WTC11 (cell line): ENCODE data around the gene ENO2. TPM values are rescaled to one million over a fixed set of nuclear protein-coding genes. Genes with fewer than 3 reads are reported as not detected.
A peak's percentile ranks its signal among the peaks of the same experiment; 100 is the strongest.
"Not testable (repeated sequence)": the region's sequence is repeated elsewhere in the genome, so short reads cannot be mapped to it uniquely, and the experiment has no call there.

Source experiments
- ATAC-seq: fragments of 200-7000 bp; cut with Tn5 transposase; 2 replicates; pipeline ENCODE4 v1.10.0; 2021; ENCODE audit warnings: mild to moderate bottlenecking, moderate library complexity
- CTCF ChIA-PET: fragments of 300-600 bp; sonication (Branson Sonifier 250); formaldehyde crosslinking; loops from one replicate; lab custom pipeline; 2021; ENCODE audit warnings: antibody characterized with exemption; lab: Charles Lee
- POLR2A ChIA-PET: fragments of 350-600 bp; sonication (Branson Sonifier 250); formaldehyde crosslinking; loops from one replicate; lab custom pipeline; 2021; ENCODE audit warnings: antibody characterized with exemption; lab: Charles Lee
- DNase-seq: peaks from one replicate; pipeline ENCODE4 v3.0.0; 2021; ENCODE audit warnings: low spot score
- H3K27ac Mint-ChIP-seq: 2 replicates; pipeline ENCODE4 v1.8.0; 2021; ENCODE audit warnings: mixed read lengths
- H3K27me3 Mint-ChIP-seq: 2 replicates; pipeline ENCODE4 v1.8.0; 2021; ENCODE audit warnings: low read depth, mild to moderate bottlenecking, moderate library complexity, mixed read lengths
- H3K36me3 Mint-ChIP-seq: 2 replicates; pipeline ENCODE4 v1.8.0; 2021; ENCODE audit warnings: mixed read lengths
- H3K4me1 Mint-ChIP-seq: 2 replicates; pipeline ENCODE4 v1.8.0; 2022; ENCODE audit warnings: mixed read lengths
- H3K4me3 Mint-ChIP-seq: 2 replicates; pipeline ENCODE4 v1.8.0; 2021; ENCODE audit warnings: mild to moderate bottlenecking, moderate library complexity, mixed read lengths
- H3K9me3 Mint-ChIP-seq: 2 replicates; pipeline ENCODE4 v1.8.0; 2021; ENCODE audit warnings: mixed read lengths
- AFF4 ChIP-seq: sonication (generic); formaldehyde crosslinking; IDR thresholded peaks from 2 replicates; pipeline ENCODE4 v1.8.1; 2023; ENCODE audit warnings: mild to moderate bottlenecking, missing genetic modification reagents, borderline replicate concordance
- ATF2 ChIP-seq: sonication (generic); formaldehyde crosslinking; IDR thresholded peaks from 2 replicates; pipeline ENCODE4 v1.8.1; 2022; ENCODE audit warnings: low read depth, missing genetic modification reagents, borderline replicate concordance
- CBFB ChIP-seq: sonication (generic); formaldehyde crosslinking; IDR thresholded peaks from 2 replicates; pipeline ENCODE4 v1.8.1; 2022; ENCODE audit warnings: mild to moderate bottlenecking, low read depth, missing genetic modification reagents
- E2F5 ChIP-seq: sonication (generic); formaldehyde crosslinking; IDR thresholded peaks from 2 replicates; pipeline ENCODE4 v1.8.1; 2022; ENCODE audit warnings: mild to moderate bottlenecking, moderate library complexity, missing genetic modification reagents
- ETV6 ChIP-seq: sonication (generic); formaldehyde crosslinking; IDR thresholded peaks from 2 replicates; pipeline ENCODE4 v1.8.1; 2022; ENCODE audit warnings: mild to moderate bottlenecking, missing genetic modification reagents
- FOXJ3 ChIP-seq: sonication (generic); formaldehyde crosslinking; IDR thresholded peaks from 2 replicates; pipeline ENCODE4 v1.9.0; 2021; ENCODE audit warnings: missing genetic modification reagents, mild to moderate bottlenecking, borderline replicate concordance
- FOXP1 ChIP-seq: sonication (generic); formaldehyde crosslinking; IDR thresholded peaks from 2 replicates; pipeline ENCODE4 v1.8.0; 2022; ENCODE audit warnings: missing genetic modification reagents, mild to moderate bottlenecking, moderate library complexity, borderline replicate concordance
- GRHL2 ChIP-seq: fragments of 250-450 bp; sonication (Bioruptor Pico); IDR thresholded peaks from 2 replicates; pipeline ENCODE4 v1.8.0; 2022; ENCODE audit warnings: mild to moderate bottlenecking, moderate library complexity; ENCODE audit not compliant: insufficient replicate concordance, severe bottlenecking
- GTF2I ChIP-seq: fragments of 250-450 bp; sonication (Bioruptor Pico); conservative IDR thresholded peaks from 2 replicates; pipeline ENCODE4 v1.4.0; 2021; ENCODE audit warnings: mild to moderate bottlenecking
- MLX ChIP-seq: sonication (generic); formaldehyde crosslinking; IDR thresholded peaks from 2 replicates; pipeline ENCODE4 v1.8.1; 2023; ENCODE audit warnings: mild to moderate bottlenecking, missing genetic modification reagents, moderate library complexity
- MXD4 ChIP-seq: fragments of 250-450 bp; sonication (Bioruptor Pico); IDR thresholded peaks from 2 replicates; pipeline ENCODE4 v1.8.0; 2021; ENCODE audit warnings: mild to moderate bottlenecking, moderate library complexity, borderline replicate concordance
- NFE2L1 ChIP-seq: sonication (generic); formaldehyde crosslinking; IDR thresholded peaks from 2 replicates; pipeline ENCODE4 v1.8.1; 2023; ENCODE audit warnings: missing genetic modification reagents
- NR2C2 ChIP-seq: sonication (generic); formaldehyde crosslinking; IDR thresholded peaks from 2 replicates; pipeline ENCODE4 v1.8.0; 2022; ENCODE audit warnings: mild to moderate bottlenecking, missing genetic modification reagents
- PREB ChIP-seq: sonication (generic); formaldehyde crosslinking; IDR thresholded peaks from 2 replicates; pipeline ENCODE4 v1.8.1; 2022; ENCODE audit warnings: mild to moderate bottlenecking, missing genetic modification reagents, moderate library complexity, borderline replicate concordance
- SMAD3 ChIP-seq: sonication (generic); formaldehyde crosslinking; IDR thresholded peaks from 2 replicates; pipeline ENCODE4 v1.8.0; 2022; ENCODE audit warnings: missing genetic modification reagents, mild to moderate bottlenecking, borderline replicate concordance
- SP1 ChIP-seq: sonication (generic); formaldehyde crosslinking; conservative IDR thresholded peaks from 2 replicates; pipeline ENCODE4 v1.8.1; 2022; ENCODE audit warnings: missing genetic modification reagents
- ZBTB21 ChIP-seq: sonication (generic); formaldehyde crosslinking; IDR thresholded peaks from 2 replicates; pipeline ENCODE4 v1.8.1; 2023; ENCODE audit warnings: mild to moderate bottlenecking, missing genetic modification reagents, borderline replicate concordance
- ZBTB43 ChIP-seq: sonication (generic); formaldehyde crosslinking; IDR thresholded peaks from 2 replicates; pipeline ENCODE4 v1.8.1; 2023; ENCODE audit warnings: mild to moderate bottlenecking, missing genetic modification reagents
- ZNF121 ChIP-seq: sonication (generic); formaldehyde crosslinking; IDR thresholded peaks from 2 replicates; pipeline ENCODE4 v1.8.0; 2023; ENCODE audit warnings: missing genetic modification reagents
- ZNF263 ChIP-seq: sonication (generic); formaldehyde crosslinking; IDR thresholded peaks from 2 replicates; pipeline ENCODE4 v1.8.1; 2022; ENCODE audit warnings: low read depth, mild to moderate bottlenecking, moderate library complexity, missing genetic modification reagents
- ZNF396 ChIP-seq: fragments of 250-450 bp; sonication (Bioruptor Pico); IDR thresholded peaks from 2 replicates; pipeline ENCODE4 v1.8.0; 2021; ENCODE audit warnings: mild to moderate bottlenecking, moderate library complexity, borderline replicate concordance
- ZNF416 ChIP-seq: fragments of 250-450 bp; sonication (Bioruptor Pico); IDR thresholded peaks from 2 replicates; pipeline ENCODE4 v1.9.0; 2021; ENCODE audit warnings: mild to moderate bottlenecking, inconsistent platforms
- ZNF671 ChIP-seq: fragments of 250-450 bp; sonication (Bioruptor Pico); IDR thresholded peaks from 2 replicates; pipeline ENCODE4 v1.8.0; 2021; ENCODE audit warnings: mild to moderate bottlenecking
- total RNA-seq: library from RNA; stranded (reverse); gene quantifications from 3 replicates; pipeline ENCODE4 v1.2.3, GENCODE V29; 2021

ENO2 gene
- total RNA-seq, 1 experiment from 2014 or later: 118 TPM

GRCh38 chr12:6891646-6892001 is 22.8 kb upstream of the ENO2 start:
- Mint-ChIP-seq H3K36me3 (no peaks in the 10 kb centered on the region), H3K27ac (peak overlapping the region; percentile 39), H3K9me3 (no peaks in the 10 kb centered on the region), H3K4me3 (peak overlapping the region; percentile 60), H3K27me3 (peaks cover 4% of the 10 kb centered on the region; the same call in 1 of the 2 replicates), H3K4me1 (peaks cover 28% of the 10 kb centered on the region)
- TF ChIP-seq ZBTB21 (CRISPR knock-in tag): no peak
- no peak for TF ChIP-seq GRHL2 (CRISPR knock-in tag)
- no peak for TF ChIP-seq ZNF263 (CRISPR knock-in tag)
- TF ChIP-seq CBFB (CRISPR knock-in tag): no peak
- no peak for TF ChIP-seq AFF4
- TF ChIP-seq ZNF396 (CRISPR knock-in tag): no peak
- TF ChIP-seq PREB (CRISPR knock-in tag): no peak
- TF ChIP-seq MXD4: no peak
- no peak for TF ChIP-seq GTF2I (CRISPR knock-in tag)
- no peak for TF ChIP-seq ATF2
- TF ChIP-seq SP1: no peak
- ChIA-PET CTCF (interaction anchor here (0.5 to 3.6 kb wide), 28 partner anchors 8 to 1116 kb away, joined by 3 to 83 read pairs (median 5); partner anchors contain the start of genes C12orf57, C1RL, C1S and CDCA3), POLR2A (interaction anchor here (0.8 to 2.1 kb wide), 12 partner anchors 11 to 168 kb away, joined by 3 to 32 read pairs (median 4); partner anchors contain the start of genes C12orf57, CDCA3, COPS7A and LRRC23)
- DNase-seq (no peak), ATAC-seq (no peak)

- H3K9me3 Mint-ChIP-seq, H3K4me3 Mint-ChIP-seq: not testable (repeated sequence)
Observed at GRCh38 chr12:6892683-6893082, 21.7 kb upstream of the ENO2 start.

GRCh38 chr12:6894321-6894720 is 20.1 kb upstream of the ENO2 start:
- ATAC-seq (no peak), DNase-seq (no peak)
- ChIA-PET POLR2A (interaction anchor here (0.6 kb wide), 1 partner anchor 25 kb away, joined by 3 read pairs; no protein-coding TSS in a partner anchor), CTCF (interaction anchor here (1.6 kb wide), 1 partner anchor 22 kb away, joined by 9 read pairs; the partner anchor contains the start of gene SPSB2)
- H3K27ac Mint-ChIP-seq: no peak overlapping the region
- peaks cover 10% of the 10 kb centered on the region for H3K4me1 Mint-ChIP-seq
- peaks cover 4% of the 10 kb centered on the region for H3K27me3 Mint-ChIP-seq
- H3K4me3 Mint-ChIP-seq: no peak overlapping the region
- no peaks in the 10 kb centered on the region for H3K36me3 Mint-ChIP-seq
- TF ChIP-seq MLX (CRISPR knock-in tag) (no peak), SMAD3 (CRISPR knock-in tag) (no peak), ZNF416 (CRISPR knock-in tag) (no peak), NFE2L1 (CRISPR knock-in tag) (no peak), FOXJ3 (CRISPR knock-in tag) (no peak), MXD4 (no peak), ZBTB43 (CRISPR knock-in tag) (no peak), E2F5 (no peak), NR2C2 (no peak), FOXP1 (CRISPR knock-in tag) (no peak), ZNF671 (CRISPR knock-in tag) (no peak), ETV6 (CRISPR knock-in tag) (no peak)
- no peaks in the 10 kb centered on the region for H3K9me3 Mint-ChIP-seq

More at GRCh38 chr12:6892683-6893082, 21.7 kb upstream of the ENO2 start:
- not testable (repeated sequence) for DNase-seq, ATAC-seq, H3K27me3 Mint-ChIP-seq, H3K36me3 Mint-ChIP-seq
- POLR2A ChIA-PET: interaction anchor here (0.7 to 1.4 kb wide), 2 partner anchors 22 to 45 kb away, joined by 5 to 6 read pairs; no protein-coding TSS in a partner anchor
- peak overlapping the region; percentile 25; the same call in 1 of the 2 replicates for H3K27ac Mint-ChIP-seq
- CTCF ChIA-PET: interaction anchor here (2.0 to 3.6 kb wide), 4 partner anchors 13 to 51 kb away, joined by 9 to 83 read pairs (median 46); partner anchors contain the start of genes C12orf57, LRRC23, RNU7-1 and SPSB2
- peak; percentile 75; the same call in 1 of the 2 replicates for TF ChIP-seq ZNF121 (CRISPR knock-in tag)
- TF ChIP-seq, all 79 proteins: peak for 1; not testable (repeated sequence) for 78
- peaks cover 21% of the 10 kb centered on the region for H3K4me1 Mint-ChIP-seq
